GM19035 (cell line): ENCODE results near the gene AGO3.
"Not testable (repeated sequence)": the region's sequence is repeated elsewhere in the genome, so short reads cannot be mapped to it uniquely, and the experiment has no call there.

ENCODE experiments used
- ATAC-seq: cut with Tn5 transposase; IDR thresholded peaks from one replicate; pipeline ENCODE4 v1.9.1; 2021; ENCODE audit not compliant: unreplicated experiment

Gene AGO3

DNA sequence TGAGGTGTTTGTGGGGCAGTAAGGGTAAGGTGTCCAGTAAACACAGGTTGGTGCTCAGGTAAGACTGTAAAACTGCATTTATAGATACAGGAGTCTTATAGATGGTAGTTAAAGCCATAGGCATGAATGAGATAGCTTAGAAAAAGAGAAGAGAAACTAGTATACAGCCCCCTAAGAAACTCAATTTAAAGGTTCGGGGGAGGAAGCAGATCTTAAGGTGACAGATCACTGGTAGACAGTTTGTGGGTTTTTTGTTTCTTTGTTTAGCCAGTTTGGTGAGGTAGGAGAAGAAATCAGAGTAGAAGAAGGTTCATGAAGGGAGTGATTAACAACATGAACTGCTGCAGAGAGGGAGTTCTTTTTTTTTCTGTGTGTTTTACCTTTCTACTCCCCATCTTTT lies 6.1 kb upstream of the AGO3 start:
- no peak for ATAC-seq

DNA sequence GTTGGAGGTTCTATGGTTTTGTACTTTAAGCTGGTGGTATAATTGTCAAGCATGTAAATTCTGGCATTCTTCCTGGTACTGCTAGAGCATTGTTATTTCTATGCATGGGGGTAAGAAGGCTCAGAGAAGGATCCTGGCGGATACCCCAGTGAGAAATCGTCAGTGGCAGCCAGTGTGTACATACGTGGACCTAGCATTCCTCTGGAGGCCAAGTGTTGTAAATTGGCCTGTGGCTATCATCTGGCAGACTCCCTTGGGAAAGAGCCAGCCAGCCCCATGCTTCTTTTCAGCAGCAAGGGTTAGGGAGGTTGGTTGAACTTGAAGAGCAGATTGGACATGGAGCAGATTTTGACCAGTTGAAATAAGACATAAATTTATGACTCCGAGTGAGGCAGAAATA lies 5.2 kb upstream of the AGO3 start:
- ATAC-seq, result no peak

DNA sequence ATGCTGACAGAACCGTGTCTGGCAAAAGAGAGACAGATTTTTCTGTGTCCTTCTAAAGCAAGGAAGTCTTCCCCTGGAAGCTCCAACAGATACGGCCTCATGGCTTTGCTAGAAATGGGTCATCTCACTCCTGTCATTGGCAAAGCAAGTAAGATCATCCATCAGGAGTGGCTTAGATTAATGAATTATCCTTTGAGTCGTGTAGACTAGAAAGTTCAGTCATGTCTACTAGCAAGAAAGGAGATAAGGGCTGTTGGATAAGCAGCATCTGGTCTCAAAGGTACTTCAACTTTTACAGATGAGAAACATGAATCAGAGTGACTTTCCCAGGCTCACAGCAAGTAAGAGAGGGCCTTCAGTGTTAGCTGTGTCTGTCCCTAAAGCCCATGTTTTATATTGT lies 3.4 kb upstream of the AGO3 start:
- no peak for ATAC-seq

DNA sequence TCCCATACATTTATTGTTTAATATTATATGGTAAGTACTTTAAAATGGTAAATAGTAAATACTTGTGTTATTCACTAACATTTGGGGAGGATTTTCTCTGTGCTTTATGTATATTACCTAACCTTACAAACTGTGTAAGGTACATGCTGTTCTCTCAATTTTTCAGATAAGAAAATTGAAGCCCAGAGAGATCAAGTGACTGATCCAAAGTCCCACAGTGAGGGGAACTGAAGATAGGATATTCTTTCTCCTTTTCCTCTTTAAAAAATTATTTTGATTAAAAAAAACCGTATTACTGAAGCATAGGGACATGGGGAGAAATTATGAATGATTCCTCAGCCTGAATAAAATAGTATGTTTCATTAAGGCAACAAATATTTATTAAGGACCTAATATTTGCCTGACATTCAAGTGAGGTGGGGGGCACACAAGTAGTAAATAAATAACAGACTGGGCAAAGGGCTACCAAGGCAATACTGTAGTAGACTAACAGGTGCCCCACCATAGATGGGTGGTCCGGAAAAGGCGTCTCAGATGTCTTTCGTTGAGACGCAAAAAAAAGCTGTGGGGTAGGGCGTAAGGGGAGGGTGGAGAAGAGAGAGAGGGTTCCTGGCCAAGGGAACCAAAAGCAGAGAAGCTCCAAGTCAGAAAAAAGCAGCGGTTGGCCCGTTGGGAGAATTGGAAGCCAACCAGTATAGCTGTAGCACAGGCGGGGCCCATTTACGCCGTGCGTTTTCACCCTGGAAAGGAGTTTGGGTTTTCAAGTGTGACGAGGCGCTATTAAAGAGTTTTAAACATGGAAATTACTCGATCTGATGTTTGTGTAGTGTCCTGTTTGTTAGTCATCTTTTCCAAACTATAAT lies 944 bp upstream of the AGO3 start:
- ATAC-seq, result no peak

DNA sequence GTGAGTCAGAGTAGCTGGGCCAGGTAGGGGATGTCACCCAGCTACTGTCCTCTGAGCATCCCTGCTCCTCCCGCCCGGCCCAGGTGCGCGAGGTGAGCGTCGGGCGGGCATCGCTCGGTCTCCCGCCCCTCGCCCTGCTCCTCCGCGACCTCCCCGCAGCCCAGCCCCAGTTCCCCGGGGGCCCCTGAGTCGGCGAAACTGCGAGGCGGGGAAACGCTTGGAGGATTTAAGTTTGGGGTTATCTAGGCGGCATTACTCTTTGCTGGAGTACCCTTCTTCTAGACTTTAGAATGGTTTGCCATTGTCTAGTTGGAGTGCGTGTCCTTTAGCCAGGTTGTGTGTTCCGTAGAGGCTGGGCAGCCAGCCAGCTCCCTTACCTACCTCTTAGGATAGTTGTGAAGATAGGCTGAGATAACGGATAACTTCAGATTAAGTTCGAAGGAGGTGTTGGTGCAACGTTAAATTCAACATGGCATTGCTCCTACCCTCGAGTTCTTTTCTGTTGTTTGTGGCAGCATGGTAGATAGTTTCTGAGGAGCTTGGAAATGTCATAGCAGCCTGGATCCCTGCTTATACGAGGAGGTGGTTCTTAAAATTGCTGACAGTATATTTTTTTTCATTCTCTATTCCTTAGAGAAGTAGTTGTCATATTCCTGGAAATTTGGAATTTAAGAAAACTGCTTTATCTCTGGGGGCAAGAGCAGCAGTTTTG lies 697 bp downstream of the AGO3 start:
- peak; percentile 33 for ATAC-seq

DNA sequence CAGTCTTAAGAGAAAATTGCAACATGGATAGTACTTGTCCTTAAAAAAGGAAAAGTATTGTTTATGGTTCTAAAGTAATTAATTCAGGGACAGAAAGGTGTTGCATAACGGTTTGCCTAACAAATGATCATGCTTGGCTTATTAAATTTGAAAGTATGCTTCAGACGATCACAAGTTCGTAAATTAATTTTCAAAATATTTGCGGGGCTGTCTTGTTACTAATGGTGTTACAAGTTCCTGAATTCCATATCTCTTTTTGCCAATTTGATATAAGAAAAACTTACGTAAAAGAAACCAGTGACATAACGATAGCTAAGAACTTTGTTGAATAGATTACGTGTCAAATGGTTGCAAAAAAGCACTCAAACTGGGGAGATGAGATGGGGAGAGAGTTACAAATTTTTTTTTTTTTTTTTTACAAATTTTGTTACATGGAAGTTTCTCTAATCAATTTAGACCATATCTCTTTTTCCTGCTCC lies 1.3 kb downstream of the AGO3 start:
- ATAC-seq, result no peak

DNA sequence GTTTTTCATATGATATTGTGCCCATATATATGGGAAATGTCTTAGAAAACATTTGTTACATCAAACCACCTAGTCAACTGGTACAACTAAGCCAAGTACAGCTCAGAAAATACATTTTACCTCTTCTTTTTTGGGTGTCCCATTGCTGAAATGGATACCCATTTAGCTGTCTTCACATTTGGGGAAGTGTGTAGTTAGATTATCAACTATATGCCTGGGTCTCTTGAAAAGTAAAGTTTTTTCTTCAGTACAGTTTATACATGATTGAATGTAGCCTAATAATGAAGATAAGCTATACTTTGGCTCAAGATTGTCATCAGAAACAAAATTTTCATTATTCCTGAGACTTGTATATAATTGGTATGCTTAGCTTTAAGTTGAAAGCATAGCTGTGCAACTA lies 2.0 kb downstream of the AGO3 start:
- no peak for ATAC-seq

DNA sequence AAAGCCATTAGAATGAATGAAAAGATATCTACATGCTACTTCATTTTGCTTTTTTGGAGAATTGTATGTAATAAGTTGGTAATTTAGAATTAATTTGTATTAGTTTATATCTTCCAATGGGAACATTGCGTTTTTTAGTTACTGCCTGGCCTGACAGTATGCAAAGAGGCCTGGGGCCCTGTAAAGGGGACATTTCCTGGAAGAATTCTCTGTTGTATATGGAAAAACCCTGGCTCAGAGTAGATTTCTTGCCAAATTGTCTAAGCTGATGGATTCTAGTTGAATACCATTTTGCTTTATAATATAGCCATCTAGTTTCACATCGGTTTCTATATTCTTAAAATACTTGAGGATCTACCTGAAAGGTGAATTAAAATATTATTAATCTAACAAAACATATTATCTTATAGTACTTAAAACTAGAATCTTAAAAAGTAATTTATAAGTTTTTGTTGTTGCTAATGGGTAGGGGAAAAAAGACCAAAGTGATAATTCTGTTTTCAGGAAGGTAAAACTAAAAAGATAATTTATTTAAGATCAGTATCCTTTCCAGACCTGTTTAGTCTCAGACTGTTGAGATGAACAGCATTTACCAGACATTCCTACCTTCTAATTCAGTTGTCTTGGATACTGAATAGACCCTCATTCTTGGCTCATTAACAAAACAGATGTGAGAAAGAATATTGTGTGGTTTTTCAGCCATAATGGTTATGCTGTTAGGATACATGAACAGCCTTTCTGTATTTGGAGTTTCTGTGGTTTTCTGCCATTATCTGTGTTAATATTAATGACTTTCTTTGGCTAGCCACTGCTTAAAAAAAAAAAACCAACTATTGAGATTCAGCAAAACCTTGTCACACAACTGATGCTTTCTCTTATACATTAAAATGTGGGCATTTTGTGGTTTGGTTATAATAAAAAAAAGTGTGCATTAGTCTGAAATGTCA lies 4.8 kb downstream of the AGO3 start:
- ATAC-seq, result no peak

DNA sequence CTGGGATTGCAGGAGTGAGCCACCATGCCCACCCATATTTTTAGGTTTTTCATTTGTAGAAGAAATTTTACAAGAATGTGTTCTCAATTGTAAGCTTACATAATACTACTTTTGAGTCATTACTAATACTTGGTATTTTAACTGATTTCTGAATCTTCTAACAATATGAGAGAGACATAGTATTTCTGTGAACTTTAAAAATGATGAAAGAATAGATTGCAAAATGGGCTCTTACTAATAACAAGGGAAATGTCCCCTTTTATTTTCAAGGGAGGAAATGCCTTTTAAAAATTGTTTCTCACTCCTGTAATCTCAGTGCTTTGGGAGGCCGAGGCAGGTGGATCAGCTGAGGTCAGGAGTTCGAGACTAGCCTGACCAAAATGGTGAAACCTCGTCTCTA lies 5.9 kb downstream of the AGO3 start:
- ATAC-seq, result no peak

DNA sequence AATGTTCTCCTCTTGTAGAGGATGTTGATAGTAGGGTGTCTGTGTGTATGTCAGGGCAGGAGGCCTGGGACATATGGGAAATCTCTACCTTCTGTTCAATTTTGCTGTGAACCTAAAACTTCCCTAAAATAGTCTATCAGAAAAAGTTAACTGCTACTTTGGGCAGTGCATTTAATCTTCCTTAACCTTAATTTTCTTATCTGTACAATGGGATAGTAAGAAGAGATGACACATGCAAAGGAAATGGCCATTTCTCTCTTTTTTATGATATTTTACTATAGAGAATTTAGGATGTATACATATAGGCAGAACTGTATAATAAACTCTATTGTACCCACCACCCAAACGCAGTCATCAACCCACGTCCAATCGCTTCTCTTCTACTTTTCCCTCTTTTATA lies 8.6 kb downstream of the AGO3 start:
- no peak for ATAC-seq

DNA sequence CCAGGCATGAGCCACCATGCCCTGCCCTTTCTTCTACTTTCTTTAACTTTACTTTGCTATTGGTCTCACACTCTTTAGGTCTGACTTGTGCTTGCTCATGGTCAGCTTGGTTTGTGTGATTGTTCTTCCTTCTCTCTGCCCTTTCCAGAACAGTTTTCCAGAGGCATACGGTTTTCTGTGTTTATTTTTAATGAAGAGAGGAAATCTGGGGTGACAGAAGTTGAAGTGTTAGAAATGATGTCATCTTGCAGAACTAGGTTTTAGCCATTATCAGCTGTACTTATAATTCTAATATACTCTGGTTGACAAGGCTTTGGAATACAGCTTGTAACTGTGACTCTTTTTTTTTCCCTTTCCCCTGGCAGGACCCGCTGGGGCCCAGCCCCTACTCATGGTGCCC lies 14.4 kb downstream of the AGO3 start:
- no peak for ATAC-seq

DNA sequence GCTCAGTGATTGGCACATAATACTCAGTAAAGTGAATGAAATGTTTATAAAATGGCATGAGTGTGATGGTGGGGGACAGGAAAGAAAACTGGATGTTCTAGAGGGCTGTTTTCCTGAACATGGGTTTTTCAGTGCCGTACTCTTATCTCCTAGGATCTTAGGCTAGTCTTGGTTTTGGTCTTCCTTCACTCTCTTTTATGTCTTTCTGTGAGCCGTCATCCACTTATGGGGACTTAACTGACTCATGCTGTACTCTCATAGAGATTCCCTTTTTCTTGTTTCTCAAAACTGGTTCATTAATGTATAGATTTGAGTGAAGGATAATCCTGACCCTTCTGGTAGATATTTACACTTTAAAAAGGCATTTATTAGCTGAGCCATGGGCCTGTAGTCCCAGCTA lies 16.6 kb downstream of the AGO3 start:
- ATAC-seq, result no peak

DNA sequence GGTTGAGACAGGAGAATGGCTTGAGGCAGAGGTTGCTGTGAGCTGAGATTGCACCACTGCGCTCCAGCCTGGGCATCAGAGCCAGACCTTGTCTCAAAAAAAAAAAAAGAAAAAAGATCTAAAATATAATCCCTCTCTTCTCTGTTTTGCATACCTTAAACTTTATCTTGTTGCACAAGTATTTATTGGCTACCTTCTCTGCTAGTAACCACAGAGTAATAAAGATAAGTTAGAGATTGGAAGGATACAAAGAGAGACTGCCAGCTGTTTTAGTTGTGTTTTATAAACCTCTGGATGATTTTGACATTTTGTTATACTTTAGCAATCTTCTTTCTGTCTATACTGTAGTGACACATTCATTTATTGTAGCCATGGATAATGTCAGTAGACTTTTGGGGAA lies 27.7 kb downstream of the AGO3 start:
- no peak for ATAC-seq

DNA sequence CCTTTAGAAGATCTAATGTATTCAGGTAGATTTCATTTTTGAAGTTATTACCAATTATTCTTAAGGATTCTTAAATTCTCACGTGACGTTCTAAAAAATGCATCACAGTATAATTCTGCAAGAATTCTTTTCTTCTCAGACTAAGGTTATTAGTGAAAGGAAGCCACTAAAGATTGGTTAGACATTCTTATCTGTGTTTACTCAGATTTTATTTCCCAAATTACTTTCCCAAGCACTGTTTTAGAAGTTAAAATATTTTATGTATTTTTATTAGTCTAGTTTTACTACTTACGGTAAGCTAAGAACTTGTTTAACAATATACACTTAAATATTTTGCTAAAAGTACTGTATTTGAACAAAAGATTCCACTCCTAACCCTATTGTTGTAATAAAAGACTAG lies 28.4 kb downstream of the AGO3 start:
- ATAC-seq, result no peak

DNA sequence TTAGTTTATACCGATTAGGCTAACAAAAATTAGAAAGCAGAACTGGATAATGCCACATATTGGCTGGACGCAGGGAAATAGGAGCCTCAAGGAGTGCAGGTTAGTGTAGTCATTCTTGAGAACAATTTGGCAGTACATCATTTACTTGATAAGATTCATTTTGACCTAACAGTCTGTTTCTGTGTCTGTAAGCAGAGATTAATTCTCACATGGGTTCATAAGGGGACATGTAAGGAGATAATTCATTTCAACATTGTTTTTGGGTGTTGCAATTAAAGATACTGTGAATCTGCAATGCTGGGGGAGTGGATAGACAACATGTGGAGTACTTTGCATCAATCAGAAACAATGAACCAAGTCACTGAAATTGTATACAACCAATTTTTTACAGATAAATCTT lies 32.0 kb downstream of the AGO3 start:
- ATAC-seq, result no peak

DNA sequence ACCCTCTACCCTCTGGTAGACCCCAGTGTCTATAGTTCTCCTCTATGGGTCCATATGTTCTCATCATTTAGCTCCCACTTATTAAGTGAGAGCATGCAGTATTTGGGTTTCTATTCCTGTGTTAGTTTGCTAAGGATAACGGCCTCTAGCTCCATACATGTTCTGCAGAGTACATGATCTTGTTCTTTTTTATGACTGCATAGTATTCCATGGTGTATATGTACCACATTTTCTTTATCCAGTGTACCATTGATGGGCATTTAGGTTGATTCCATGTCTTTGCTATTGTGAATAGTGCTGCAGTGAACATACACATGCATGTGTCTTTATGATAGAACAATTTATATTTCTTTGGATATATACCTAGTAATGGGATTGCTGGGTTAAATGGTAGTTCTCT lies 33.4 kb downstream of the AGO3 start:
- ATAC-seq, result not testable (repeated sequence)

DNA sequence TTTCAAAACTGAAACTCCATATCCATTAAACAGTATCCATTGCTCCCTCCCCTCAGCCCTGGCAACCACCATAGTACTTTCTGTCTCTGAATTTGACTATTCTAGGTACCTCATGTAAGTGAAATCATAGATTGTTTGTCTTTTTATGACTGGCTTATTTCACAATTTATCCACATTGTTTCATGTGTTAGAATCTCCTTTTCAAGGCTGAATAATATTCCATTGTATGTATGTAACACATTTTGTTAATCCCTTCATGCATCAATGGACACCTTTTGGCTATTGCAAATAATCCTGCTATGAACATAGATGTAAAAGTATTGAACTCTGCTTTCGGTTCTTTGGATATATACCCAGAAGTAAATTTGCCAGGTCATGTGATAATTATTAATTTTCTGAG lies 37.5 kb downstream of the AGO3 start:
- no peak for ATAC-seq

DNA sequence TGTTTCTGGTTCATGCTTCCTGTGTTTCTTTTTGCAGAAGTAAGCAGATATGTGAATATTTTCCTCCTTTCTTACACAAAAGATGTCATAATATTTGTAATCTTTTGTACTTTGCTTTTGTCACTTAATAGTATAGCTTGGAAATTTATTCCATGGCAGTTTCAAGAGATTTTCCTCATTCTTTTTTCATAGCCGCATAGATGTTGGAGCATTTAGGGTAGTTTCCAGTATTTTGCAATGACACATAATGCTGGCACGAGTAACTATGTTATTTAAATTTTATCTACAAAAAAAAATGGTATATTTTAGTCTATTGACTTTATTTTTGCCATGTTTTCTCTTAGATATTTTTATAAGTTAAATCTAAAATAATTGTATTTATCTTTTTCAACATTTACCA lies 40.7 kb downstream of the AGO3 start:
- no peak for ATAC-seq

DNA sequence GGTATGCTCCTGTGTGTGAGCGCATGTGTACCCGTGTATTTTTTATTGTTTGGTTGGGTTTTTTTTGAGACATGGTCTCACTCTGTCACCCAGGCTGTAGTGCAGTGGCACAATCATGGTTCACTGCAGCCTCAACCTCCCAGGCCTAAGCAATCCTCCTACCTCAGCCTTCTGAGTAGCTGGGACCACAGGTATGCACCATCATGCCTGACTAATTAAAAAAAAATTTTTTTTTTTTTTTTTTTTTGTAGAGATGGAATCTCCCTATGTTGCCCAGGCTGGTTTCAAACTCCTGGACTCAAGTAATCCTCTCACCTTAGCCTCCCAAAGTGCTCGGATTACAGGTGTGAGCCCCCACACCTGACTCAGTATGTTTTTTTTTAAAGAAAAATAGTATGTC lies 41.7 kb downstream of the AGO3 start:
- ATAC-seq, result not testable (repeated sequence)

DNA sequence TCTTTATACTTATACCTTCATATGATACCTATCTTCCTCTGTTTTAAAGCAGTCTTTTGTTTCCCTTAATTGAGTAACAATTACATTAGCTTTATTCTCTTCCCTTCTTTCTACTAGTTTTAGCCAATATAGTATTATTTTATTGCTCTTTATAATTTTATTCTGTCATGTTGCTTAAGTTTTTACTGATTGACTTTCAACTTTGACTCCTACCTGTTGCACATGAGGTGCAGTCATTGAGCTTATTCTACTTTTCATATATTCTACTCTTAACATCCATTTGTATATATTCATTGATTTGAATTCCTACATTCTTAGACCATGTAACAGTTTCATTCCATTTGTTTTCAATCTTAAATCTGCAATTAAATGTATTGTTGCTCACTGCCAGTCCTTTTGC lies 49.2 kb downstream of the AGO3 start:
- no peak for ATAC-seq

DNA sequence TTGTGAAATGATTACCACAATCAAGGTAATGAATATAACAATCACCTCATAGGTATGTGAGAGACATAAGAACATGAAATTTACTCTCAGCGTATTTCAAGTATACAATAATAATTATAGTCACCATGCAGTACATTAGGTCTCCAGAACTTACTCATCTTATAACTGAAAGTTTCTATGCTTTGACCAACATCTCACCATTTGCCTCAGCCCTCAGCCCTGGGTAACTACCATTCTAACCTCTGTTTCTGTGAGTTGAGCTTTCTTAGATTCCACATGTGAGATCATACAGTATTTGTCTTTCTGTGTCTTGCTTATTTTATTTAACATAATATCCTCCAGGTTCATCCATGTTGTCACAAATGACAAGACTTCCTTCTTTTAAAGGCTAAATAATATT lies 57.3 kb downstream of the AGO3 start:
- ATAC-seq, result no peak
